Kidney capillary endothelial cell (primary cell): ENCODE results near the gene P3H4.

Source experiments
- DNase-seq: peaks from one replicate; pipeline ENCODE4 v3.0.0-alpha.2; 2018; ENCODE audit warnings: low spot score

The P3H4 gene

DNA sequence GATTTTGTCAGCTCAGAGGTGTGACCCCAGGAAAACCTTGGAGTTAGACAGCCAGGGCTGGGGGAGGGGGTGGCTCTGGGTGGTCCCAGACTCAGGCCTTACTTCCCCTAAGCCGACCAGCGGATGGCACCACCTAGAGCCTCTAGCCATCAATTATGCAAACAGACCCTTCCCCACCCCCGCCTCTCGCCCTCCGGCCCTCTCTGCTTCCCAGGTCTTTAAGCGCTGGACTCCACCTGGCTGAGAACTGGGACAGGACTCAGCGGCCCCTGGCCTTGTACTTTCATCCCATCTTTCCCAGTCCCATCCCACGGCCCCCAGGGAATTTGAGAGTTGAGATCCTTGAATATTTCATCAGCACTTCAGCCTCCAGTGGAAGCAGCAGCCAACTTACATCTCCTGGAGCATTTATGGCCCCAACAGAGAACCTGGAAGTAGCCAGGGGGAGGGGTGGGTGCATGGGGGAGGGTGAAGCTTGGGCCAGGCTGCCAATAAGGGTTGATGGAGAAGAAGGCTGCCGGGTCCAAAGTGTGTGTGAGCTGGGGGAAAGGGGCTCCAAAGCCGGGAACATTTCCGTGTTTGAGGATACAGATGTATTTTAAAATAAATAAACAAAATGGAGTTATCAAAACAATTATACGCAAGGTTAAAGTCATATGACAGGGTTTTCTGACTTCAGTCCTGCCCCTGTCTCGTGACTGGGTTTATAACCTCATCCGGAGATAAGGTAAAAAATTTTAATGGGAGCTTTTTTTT is 17.8 kb downstream of the P3H4 start:
- DNase-seq, result no peak

DNA sequence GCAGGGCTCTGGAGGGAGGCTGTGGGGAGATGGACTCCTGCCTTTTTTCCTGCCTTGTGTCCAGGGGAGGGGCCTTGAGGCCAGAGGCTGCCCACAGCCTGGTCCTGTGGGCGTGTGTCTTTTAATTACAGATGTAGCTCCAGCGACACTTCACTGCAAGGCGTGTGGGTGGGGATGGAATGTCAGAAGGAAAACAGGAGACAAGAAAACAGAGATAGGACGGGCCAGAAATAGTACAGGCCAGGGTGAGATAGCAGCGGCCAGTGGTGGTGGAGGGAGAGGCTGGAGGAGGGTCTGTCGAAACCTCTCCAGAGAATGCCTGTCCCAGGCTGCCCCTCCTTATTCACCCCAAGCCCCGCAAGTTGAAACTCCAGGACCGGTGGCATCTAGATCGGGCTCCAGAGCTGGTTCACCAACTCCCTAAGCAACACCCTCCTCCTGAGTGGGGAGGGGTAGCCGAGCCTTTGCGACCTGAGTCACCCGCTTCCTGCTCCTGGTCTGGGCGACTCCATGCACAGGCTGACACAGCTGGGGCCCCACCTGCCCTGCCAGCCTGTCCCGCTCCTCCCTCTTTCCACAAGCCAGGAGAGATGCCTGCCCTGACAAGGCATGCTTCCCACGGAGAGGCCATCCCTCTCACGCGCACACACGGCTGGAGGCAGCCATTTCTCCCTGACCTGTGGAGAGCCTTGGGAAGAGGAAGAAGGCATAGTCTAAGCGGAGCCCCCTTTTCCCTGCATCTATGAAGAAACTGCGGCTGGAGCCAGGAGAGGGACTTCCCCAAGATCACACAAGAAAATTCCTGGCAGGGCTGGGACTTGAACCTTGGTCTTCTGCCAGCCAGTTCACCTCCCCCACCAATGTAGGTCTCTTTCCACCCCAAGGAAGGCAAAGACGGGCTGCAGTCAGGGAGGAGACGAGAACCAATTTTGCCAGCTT is 18.6 kb downstream of the P3H4 start:
- DNase-seq, result peak; percentile 73

DNA sequence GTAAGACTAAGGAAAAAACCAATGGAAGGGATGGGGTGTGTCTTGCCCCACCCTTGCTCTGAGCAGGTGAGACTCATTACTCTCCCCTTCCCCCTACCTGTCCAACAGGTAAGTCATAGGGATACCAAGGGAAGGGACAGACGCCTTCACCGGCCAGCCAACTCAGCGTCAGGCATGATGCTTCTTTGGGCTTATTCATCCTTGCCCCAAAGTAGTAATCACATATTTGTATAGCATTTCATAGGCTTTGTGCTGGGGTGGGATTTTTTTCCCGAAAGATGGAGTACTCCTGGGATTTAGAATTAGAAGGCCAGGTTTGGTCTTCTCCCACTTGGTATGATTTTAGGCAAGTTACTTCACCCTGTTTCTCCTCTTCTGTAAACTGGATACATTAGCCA is 24.7 kb downstream of the P3H4 start:
- DNase-seq, result no peak

DNA sequence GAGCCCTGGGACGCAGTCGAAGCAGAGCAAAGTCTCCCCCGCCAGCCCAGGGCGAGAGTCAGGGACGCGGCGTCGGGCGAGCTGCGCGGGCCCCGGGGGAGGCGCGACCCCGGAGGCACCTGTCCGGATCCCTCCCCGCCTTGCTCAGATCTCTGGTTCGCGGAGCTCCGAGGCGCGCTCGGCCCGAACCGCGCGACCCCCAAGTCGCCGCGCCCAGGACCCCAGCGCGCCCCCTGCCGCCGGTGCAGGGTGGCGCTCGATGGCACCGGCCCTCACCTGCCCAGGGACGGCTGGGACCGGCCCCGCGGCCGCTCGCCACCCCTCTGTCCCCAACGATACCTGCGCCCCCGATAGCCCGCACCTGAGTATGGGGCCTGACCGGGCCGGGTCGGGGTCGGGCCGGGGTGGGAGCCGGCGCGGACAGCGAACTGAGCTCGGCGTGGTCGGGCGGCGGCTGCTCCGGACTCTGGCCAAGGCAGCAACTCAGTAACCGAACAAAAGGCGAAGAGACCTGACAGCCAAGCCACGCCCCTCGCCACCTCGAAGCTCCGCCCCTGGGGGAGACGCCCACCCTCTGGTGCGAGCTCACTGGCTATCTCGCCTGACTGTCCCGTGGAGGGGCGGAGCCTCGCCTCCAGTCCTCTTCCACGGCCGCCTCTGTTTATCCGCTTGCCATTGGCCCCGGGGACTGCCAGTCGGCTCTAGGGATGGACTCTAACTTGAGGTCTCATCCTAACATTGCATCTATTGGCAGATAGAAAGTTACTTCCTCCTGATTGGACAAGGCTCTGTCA is 25.3 kb downstream of the P3H4 start, which contains the start of gene JUP:
JUP (minus strand) TSS at position 485 of the 794 bp plus-strand sequence. CDS start 14,857 bp downstream, outside the sequence.
- peak; percentile 100 for DNase-seq

DNA sequence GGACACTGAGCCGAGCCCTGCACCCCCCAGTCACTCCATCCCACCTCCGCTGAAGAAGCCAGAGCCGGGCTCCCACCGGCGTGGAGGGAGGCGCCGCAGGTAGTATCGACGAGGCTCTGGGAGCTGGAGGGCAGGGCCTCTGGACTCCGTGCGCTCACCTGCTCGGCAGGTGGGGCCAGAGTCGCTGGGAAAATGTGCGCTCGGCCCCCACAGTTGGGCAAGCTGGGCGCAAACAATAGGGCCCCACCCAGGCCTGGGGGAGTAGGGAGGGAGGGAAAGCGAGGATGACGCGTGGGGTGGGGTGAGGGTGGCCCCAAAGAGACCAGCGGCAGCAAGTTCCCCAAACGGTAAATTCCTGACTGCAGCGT is 25.9 kb downstream of the P3H4 start:
- DNase-seq, result no peak

DNA sequence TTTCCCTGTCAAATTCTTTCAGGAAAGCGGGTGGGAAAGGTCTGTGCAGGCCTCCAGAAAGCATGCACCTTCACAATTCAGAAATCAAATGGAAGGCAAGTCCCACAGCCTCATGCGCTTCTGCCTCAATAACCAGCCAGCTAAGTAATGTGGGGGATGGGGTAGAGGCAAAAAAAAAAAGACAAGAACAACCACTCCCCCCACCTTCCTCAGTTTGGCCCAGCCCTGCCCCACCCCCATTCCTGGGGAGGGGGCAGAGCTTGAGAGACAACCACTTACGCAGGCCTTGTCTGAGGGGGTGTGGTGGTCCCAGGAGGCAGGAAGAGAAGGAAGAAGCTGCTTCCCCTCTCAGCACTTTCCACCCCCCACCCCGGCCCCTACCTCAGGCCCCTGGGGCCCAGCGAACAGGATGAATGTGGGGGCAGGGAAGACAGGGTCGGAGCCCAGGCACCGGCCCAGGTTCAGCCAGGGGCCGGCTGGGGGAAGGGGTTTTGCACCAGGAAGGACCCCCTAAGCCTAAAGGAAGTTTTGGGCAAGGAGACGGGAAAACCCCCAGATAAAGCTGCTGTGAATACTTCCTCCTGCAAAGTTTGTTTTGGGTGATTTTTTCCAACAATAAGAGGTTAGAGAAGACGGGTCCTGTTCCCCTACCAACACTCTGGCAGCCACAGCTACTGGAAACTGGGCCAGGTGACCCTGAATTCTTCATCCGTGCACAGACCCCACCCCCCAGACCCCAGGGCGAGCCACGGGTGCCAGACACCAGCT is 26.5 kb downstream of the P3H4 start:
- DNase-seq, result peak; percentile 63

DNA sequence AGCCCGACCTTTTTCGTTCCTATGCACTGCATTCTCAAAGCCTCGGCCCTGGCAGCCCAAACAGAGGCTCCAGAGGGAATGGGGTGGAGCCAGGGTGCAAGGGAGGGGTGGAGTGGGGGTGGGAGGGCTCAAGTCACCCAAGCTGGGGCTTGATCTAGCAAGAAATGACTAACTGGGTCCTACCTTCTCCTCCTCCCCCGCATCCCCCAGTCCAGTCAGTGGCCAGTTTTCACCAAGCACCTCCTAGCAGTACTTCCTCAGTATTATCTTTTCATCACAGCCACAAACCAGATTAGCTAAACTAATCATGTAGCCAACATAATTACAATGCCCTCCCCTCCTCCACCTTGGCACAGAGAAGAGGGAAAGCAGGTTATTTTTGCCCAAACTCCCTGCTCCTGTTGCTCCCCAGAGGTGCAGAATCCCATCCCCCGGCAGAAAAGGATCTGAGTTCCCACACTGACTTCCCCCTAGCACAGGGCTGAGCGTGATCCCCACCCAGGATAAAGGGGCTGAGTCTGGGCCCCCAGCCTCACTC is 27.5 kb downstream of the P3H4 start:
- DNase-seq, result peak; percentile 61

DNA sequence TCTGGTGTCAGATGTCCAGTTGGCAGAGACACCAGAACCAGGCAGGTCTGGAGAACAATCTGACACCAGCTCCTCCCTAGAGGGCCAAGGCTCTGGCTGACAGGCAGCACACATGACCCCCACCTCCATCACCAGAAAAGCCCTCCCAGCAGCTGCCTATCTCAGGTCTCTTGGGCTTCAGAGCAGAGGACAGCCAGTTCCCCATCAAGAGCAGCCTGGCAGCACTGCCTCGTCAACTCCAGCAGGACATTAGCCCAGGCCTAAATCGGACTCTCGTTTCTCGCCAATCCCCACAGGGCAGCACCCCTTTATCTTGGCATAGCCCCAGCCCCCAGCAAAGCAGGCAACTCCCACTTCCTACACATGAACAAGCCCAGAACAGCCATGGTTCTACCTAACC is 29.6 kb downstream of the P3H4 start:
- no peak for DNase-seq

DNA sequence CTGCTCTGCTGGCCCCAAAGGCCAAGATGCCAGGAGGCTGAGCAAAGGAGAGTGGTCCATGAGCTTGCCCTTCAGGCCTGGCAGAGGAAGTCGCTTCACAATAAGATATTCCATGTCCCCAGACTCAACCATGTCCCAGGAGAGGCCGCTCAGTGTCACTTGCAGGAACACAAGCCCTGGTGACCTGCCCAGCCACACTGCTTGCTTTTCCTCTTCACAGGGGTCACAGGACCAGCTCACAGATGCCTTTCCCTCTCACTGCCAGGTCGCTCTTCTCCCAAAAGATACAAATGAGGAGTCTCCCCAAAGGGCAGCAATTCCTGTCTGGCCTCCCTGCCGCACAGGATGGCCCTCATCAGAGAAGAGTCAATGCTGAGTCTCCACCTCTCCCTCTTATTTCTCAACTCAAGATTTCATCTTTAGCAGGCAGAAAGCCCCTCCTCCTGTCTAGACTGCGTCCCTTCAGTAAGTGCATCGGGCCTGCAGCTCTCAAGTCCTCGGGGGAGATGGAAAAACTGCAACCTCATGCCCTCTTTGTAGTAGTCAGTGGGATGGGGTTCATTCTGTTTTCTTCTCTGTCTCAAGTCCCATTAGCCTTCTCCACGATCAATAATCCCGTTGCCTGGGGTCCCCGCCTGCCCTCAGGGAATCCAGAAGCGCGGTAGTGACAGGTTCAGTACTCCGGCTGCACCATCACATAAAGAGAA is 30.2 kb downstream of the P3H4 start:
- DNase-seq, result peak; percentile 50

DNA sequence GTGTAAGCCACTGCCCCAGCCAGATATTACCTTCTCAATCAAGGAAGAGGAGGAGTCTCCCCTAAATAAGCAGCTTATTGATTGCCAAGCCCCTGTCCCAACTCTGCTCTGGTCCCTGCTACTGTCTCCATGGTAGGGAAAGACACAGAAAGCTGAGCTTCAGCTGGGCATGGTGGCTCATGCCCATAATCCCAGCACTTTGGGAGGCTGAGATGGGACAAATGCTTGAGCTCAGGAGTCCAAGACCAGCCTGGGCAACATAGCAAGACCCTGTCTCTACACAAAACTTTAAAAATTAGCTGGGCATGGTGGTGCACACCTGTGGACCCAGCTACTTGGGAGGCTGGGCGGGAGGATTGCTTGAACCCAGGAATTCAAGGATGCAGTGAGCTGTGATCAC is 31.8 kb downstream of the P3H4 start:
- DNase-seq, result no peak

DNA sequence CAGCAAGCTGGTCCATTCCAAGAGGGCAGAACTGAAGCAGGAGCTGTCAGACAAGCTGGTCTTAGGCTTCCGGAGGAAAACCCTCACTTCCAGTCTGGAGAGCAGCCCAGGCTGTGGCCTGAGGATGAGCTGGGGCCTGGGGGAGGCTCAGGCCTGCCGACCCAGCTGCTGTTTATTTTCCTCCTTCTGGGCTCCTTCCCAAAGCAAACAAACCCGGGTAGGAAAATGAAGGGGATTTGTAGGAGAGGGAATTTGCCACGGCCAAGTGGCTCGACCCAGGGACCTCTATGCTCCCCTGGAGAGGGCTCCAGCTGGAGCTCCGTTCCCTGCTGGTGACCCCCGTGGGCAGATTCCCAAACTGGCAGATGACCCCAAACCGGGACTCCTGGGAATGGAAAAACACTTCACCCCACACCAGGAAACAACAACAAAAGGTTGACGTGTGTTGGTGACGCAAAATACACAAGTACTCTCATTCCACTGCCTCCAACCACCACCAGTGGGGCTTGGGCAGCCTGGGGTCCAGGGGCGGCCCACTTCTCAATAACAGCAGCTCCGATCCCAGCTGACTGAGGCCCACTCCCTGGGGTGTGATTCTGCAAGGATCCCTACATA is 34.1 kb downstream of the P3H4 start:
- peak; percentile 92 for DNase-seq

DNA sequence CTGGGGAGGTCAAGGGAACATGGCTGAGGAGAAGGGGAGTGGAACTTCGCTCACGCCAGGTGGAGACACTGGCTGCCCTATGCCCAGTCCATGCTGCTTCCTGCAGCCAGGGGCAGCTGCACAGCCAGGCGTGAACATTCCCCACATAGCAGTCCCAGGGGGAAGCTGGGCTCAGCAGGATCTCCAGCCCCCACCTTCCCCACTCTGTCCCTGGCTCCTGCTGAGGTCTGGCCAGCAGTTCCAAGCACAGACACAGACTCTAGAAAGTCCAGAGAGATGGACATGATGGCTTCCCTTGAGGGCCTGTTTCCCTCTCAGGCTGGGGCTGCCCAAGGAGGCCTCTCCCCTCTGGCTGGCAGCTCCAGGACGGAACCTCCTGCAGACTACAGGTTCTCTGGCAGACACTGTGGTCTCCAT is 34.6 kb downstream of the P3H4 start:
- DNase-seq, result peak; percentile 76

DNA sequence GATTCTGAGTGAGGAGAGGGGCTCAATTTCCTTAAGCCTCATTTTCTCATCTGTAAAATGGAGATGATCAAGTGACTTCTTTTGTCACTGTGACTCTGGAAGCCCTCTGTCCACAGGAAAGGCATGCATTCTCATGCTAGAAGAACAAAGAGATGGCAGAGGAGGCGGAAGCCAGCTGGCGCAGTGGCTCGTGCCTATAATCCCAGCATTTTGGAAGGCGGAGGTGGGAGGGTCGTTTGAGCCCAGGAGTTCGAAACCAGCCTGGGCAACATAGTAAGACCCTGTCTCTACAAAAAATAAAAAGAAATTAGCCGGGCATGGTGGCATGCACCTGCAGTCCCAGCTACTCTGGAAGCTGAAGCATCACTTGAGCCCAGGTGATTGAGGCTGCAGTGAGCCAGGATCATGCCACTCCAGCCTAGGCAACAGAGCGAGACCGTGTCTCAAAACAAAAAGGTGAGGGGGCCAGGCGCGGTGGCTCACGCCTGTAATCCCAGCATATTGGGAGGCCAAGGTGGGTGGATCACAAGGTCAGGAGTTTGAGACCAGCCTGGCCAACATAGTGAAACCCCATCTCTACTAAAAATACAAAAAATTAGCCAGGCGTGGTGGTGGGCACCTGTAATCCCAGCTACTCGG is 35.4 kb downstream of the P3H4 start:
- peak; percentile 73 for DNase-seq

DNA sequence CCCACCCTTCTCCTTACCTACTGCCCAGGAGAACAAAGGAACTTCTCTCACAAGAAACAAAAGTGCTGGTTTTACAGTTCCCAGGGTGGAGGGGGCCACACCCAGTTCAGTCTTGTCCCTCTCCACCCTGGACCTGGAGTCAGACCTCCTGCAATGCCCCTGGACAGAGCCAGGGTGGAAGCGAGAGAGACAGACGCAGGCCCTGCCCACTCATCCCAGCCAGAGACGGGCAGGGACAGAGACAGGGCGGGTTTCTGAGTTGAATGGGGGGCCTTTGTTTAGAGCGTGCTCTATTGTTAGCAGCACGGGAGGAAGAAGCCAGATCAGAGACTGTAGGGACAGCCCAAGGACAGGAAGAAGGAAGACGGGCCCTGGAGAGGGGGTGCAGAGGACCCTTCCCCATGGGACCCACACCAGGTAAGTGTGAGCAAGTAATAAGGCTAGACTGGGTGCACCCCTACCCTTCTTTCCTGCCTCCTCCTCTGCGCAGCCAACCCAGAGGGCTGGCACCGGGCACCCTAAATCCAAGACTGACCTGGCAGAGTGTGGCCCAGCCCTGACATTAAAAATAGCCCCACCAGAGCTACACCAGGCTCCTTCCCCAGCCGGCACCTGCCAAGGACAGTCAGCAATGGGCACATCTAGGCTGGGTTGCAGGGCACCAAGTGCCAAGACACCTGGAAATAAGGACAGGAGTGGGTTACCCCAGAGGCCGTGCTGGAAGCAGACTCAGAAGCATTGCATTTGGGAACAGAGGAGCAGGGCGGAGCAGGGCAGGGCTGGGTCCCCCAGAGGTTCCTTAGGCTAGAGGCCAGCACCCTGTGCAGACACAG is 36.1 kb downstream of the P3H4 start:
- peak; percentile 89 for DNase-seq

DNA sequence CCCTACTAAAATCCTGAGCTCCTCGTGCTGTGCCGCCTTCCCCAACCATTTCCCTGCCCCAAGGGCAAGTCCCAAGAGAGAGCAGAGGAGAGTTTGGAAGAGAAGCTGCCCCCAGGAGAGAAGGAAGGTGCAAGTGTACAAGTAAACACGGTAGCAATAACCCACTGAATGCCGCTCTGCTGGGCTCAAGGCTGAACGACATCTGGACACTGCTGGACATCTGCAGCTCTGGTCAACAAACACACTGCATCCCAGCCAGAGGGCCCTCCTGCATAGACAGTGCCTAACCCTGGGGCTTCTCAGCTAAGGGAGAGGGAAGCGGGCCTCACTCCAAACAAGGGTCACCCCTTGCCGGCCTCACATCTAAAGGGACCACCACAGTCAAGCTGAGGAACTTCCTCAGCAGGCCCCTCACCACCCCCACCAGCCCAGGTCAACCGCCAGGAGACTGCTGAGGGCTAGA is 38.0 kb downstream of the P3H4 start:
- DNase-seq, result no peak

DNA sequence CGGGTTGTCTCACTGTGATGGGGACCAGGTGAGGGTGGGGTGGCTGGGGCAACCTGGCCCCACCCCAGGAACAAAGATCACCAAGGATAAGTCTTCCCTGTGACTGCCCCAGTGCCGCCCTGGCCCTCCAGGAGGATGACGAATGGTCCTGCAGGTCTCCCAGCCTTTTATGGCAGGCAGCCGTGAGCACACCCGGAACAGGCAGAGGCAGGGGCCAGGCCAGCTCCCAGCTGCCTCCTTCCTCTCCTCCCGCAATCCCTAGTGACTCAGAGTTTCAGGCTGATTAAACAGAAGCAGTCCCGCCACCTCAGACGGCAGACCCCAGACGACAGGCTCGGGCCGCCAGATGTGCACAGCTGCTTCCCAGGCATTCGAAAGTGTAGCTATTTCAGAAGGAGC is 38.6 kb downstream of the P3H4 start:
- DNase-seq, result peak; percentile 94

DNA sequence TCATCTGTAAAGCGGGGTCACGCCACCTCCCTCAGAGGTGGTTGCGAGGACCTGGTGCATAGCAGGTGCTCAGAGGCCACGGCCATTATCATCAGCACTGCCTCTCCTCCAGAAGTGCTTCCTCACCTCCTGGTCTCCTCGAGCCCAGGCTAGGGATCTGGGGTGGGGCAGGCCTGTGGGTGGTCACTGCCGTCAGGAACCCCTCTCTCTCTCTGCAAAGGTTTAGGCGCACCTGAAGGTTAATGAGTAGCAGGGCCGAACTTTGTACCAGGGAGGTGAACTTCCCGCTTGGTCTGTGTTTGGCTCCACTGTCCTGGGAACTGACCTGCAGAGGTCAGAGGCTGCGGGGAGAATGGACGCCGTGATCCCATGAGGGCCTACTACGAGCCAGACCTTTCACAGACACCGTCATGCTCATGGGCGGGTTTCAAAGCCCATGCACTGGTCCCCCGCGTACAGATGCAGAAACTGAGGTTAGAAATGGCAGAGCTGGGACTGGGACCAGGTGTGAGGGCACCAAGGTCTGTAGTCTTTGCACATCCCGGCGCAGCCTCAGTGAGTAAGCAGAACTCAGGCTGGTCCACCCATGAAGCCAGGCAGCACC is 39.1 kb downstream of the P3H4 start:
- DNase-seq, result no peak

DNA sequence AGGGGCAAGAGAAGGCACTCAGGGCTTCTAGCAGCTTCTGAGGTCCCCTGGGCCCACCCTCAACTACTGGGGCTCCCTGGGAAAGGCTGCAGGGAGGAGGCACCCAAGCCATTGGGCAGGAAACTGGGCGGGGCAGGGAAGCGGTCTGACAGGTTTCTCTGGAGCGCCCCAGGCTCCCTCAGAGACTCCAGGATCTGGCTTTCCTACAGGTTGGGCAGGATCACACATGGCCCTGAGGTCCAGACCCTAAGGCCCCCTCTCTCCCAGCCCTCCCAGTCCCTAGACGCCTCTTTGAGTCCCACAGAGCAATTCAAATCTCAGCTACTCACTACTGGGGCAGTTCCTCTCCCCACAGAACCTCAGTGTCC is 39.5 kb downstream of the P3H4 start:
- DNase-seq, result no peak
